Measurements from ENCODE around the gene POU5F2.

Gene POU5F2

DNA sequence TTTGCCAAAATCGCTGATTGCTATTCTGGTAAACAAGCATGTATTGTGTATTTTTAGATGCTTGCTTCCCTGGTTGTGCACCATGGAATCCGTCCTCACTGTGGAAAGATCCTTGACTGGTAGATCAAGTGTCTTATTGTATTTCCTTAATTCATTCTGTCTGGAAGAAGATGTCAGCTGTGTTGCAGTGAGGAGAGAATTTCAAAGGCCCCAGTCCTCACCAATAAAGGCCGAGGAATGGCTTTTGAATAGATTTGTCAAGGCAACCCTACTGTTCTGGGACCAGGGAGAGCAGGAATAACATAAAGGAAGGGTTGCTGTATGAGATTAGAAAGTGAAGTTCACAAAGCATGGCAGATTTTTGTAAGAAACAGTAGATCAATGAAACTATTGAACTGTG lies 36.2 kb upstream of the POU5F2 start:
- in situ Hi-C loops (cut with MboI; ENCODE audit: low sequenced_read_pairs, unreplicated experiment): no loop called here
- DNase-seq (ENCODE audit: low spot score): no peak
- TF ChIP-seq, protein P1, sequence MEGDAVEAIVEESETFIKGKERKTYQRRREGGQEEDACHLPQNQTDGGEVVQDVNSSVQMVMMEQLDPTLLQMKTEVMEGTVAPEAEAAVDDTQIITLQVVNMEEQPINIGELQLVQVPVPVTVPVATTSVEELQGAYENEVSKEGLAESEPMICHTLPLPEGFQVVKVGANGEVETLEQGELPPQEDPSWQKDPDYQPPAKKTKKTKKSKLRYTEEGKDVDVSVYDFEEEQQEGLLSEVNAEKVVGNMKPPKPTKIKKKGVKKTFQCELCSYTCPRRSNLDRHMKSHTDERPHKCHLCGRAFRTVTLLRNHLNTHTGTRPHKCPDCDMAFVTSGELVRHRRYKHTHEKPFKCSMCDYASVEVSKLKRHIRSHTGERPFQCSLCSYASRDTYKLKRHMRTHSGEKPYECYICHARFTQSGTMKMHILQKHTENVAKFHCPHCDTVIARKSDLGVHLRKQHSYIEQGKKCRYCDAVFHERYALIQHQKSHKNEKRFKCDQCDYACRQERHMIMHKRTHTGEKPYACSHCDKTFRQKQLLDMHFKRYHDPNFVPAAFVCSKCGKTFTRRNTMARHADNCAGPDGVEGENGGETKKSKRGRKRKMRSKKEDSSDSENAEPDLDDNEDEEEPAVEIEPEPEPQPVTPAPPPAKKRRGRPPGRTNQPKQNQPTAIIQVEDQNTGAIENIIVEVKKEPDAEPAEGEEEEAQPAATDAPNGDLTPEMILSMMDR (IDR thresholded peaks at IDR 0.05; ENCODE audit: borderline replicate concordance, control extremely low read depth, extremely low read depth, insufficient read depth, missing control alignments): no peak

DNA sequence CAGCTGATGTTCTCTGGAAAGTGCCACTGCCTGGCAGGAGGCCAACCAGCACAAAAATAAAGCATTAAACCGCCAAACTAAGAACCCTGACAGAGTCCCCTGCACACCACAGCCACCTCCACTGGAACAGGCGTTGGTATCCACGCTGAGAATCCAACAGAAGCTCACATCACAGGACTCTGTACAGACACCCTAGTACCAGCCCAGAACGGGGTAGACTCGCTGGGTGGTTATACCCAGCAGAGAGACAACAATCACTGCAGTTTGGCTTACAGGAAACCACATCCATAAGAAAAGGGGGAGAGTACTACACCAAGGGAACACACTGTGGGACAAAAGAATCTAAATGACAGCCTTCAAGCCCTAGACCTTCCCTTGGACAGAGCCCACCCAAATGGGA lies 15.0 kb upstream of the POU5F2 start:
- in situ Hi-C loops (cut with MboI; ENCODE audit: low sequenced_read_pairs, unreplicated experiment): no loop called here
- DNase-seq (ENCODE audit: low spot score): no peak
- TF ChIP-seq, protein P1 (IDR thresholded peaks at IDR 0.05; ENCODE audit: borderline replicate concordance, control extremely low read depth, extremely low read depth, insufficient read depth, missing control alignments): no peak

DNA sequence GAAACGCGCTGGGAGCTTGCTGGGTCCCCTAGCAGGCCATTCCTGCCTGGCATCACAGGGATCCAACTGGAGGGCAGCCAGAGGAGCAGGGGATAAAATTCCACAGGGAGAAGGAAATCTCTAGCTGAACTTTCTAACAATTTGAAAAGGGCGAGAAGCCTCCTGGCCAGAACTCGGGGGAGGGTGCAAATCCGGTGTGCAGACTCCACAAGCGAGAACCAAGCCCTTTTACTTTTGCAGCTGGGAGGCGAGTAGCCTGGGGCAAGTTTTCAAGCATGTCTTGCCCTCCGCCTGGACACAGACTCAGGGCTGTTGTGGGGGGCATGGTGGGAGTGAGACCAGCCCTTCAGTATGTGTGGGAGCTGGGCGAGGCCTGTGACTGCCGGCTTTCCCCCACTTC lies 14.3 kb upstream of the POU5F2 start:
- in situ Hi-C loops (cut with MboI; ENCODE audit: low sequenced_read_pairs, unreplicated experiment): no loop called here
- no peak for DNase-seq (ENCODE audit: low spot score)
- TF ChIP-seq, protein P1 (IDR thresholded peaks at IDR 0.05; ENCODE audit: borderline replicate concordance, control extremely low read depth, extremely low read depth, insufficient read depth, missing control alignments): no peak

DNA sequence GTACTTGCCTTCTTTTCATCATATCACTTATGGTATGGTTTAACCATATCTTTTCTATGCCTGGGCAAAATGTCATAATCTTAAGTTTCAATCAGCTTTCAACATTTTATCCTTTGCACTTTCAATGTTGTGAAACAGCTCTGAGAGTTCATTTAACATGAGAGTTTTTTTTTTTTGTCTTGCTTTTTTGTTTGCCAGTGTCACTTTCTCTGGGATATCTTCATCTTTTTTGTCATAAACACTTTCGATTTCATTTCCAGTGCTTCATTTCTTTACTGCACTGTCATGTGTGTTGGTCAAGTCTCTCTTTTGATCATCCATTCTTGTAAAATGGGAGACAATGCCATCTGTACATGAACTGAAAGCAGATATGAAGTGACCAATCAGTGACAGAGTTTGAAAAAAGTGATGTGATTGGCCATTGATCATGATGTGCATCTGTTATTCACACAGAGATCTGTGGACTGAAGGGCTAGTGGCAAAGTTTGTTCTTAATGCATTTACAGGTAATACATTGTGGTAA lies 7.5 kb upstream of the POU5F2 start:
- in situ Hi-C loops (cut with MboI; ENCODE audit: low sequenced_read_pairs, unreplicated experiment): no loop called here
- no peak for DNase-seq (ENCODE audit: low spot score)
- TF ChIP-seq, protein P1 (IDR thresholded peaks at IDR 0.05; ENCODE audit: borderline replicate concordance, control extremely low read depth, extremely low read depth, insufficient read depth, missing control alignments): no peak

DNA sequence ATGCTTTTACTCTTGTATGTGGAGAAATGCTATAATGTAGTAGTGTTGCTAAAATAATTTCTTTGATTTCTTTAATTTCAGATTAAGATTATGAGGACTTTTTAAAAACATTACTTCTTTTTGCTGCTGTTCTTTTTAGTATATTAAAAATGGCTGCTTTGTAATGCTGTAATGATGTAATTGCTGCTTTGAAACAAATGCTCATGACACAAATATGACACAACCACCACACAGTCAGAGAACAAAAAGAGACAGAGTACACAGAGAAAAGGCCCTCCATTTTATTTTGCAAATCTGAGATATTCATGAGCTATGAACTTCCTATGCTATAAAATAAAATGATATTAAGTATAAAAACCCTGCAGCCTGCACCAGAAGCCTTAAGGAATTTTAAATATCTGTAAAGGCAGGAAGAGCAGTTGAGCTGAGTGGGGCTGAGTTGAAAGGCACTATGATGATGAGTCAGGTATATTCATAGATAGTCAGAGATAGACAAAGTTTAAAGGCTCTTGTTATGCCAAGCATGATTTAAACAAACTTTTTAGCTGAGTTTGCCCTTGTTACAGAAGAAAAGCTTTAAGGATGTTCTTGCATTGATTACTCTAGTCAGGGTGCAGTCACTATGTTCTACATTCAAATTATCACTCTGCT lies 5.1 kb upstream of the POU5F2 start:
- no peak for DNase-seq (ENCODE audit: low spot score)
- in situ Hi-C loops (cut with MboI; ENCODE audit: low sequenced_read_pairs, unreplicated experiment): no loop called here
- TF ChIP-seq, protein P1 (IDR thresholded peaks at IDR 0.05; ENCODE audit: borderline replicate concordance, control extremely low read depth, extremely low read depth, insufficient read depth, missing control alignments): no peak

DNA sequence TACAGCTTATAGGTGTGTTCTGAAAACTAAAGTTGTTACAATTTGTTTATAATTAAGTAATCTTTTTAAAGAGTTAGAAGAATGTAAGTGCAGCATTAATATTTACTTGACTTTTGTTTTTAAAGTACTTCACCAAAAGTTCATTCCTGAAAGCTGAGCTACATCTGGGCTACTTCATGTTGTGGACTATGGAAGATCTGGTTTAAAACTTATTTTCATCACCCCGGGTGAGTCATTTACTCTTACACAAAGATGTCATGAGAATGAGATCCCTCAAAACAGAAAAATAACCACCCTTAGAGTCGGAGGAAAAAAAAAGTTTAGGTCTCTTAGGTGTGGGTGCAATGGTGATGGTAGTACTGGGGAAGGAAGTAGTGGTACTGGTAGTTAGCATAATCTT lies 5.1 kb downstream of the POU5F2 start:
- in situ Hi-C loops (cut with MboI; ENCODE audit: low sequenced_read_pairs, unreplicated experiment): no loop called here
- DNase-seq (ENCODE audit: low spot score): no peak
- TF ChIP-seq, protein P1 (IDR thresholded peaks at IDR 0.05; ENCODE audit: borderline replicate concordance, control extremely low read depth, extremely low read depth, insufficient read depth, missing control alignments): no peak
